GM10266 (cell line): ENCODE results near the gene VENTX.

Experiments used
- DNase-seq: peaks from one replicate; pipeline ENCODE4 v3.0.0; 2012; ENCODE audit errors: extremely low spot score
- TF ChIP-seq, protein P1 (sequence below): IDR thresholded peaks from 2 replicates; pipeline ENCODE4 v1.5.1; 2012; ENCODE audit warnings: mild to moderate bottlenecking, low read depth; ENCODE audit not compliant: control insufficient read depth, insufficient read depth; ENCODE audit errors: missing control alignments

VENTX gene

DNA sequence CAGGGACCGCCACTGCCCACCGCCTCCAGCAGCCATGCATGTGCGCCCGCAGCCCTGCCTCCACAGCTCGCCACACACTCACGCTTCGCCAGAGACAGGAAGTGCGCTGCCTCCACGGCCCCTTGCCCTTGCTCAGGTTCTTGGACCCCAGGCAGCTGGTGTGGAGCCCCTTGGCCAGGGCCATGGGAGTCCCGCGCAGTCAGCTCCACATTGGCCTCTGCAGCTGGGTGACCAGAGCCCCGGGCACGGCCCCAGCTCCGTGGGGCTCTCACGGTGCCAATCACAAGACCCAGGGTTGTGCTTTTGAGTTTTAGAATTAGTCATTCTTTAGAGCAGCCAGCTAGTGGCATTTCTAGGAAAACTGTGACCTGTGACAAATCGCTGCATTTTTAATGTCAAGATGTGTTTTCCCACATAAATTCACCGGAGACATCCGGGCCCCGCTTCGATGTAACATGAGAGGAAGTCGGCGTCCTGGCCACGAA, 11.9 kb upstream of the VENTX start:
- no peak for DNase-seq
- TF ChIP-seq, protein P1, sequence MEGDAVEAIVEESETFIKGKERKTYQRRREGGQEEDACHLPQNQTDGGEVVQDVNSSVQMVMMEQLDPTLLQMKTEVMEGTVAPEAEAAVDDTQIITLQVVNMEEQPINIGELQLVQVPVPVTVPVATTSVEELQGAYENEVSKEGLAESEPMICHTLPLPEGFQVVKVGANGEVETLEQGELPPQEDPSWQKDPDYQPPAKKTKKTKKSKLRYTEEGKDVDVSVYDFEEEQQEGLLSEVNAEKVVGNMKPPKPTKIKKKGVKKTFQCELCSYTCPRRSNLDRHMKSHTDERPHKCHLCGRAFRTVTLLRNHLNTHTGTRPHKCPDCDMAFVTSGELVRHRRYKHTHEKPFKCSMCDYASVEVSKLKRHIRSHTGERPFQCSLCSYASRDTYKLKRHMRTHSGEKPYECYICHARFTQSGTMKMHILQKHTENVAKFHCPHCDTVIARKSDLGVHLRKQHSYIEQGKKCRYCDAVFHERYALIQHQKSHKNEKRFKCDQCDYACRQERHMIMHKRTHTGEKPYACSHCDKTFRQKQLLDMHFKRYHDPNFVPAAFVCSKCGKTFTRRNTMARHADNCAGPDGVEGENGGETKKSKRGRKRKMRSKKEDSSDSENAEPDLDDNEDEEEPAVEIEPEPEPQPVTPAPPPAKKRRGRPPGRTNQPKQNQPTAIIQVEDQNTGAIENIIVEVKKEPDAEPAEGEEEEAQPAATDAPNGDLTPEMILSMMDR, result no peak

DNA sequence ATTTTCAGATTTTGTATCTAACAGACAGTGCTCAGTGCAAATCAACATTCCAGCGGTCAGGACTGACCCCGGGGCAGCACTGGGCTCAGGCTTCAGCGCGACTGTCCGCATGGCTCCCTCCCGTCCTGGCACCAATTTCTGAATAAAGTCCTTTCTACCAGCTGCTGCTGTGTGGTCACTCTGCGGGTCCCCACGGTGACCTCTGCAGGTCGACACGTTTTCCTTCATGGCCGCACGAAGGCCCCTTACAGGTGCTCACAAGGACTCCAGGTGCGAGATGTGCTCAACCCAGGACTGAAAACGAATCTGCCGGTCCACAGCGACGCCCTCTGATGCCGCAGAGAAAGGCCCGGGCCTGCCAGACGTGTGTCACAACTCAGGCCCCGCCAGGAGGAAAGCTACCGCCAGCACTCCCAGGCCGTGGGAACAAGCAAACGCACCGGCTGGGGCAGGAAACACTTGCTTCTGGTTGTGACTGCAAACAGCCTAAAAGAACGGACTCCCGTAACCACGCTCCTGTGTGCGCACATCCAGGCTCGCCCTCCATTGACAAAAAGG, 11.3 kb upstream of the VENTX start:
- TF ChIP-seq, protein P1, result no peak
- no peak for DNase-seq

DNA sequence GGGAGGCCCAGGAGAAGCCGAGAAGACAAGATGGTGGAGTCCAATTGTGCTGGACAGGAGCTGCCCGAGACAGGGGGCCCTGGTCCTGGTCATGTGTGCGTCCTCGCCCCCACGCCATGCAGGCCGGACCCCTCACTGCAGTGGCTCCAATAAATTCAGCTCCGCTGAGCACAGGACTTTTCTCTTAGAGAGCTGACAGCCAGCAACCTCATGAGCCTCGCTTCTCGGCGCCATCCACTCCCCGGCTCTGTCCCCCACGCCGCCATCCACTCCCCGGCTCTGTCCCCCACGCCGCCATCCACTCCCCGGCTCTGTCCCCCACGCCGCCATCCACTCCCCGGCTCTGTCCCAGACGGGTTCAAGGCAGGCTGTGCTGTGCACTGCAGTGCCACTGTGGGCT, 10.4 kb upstream of the VENTX start:
- no peak for DNase-seq
- TF ChIP-seq, protein P1, result no peak

DNA sequence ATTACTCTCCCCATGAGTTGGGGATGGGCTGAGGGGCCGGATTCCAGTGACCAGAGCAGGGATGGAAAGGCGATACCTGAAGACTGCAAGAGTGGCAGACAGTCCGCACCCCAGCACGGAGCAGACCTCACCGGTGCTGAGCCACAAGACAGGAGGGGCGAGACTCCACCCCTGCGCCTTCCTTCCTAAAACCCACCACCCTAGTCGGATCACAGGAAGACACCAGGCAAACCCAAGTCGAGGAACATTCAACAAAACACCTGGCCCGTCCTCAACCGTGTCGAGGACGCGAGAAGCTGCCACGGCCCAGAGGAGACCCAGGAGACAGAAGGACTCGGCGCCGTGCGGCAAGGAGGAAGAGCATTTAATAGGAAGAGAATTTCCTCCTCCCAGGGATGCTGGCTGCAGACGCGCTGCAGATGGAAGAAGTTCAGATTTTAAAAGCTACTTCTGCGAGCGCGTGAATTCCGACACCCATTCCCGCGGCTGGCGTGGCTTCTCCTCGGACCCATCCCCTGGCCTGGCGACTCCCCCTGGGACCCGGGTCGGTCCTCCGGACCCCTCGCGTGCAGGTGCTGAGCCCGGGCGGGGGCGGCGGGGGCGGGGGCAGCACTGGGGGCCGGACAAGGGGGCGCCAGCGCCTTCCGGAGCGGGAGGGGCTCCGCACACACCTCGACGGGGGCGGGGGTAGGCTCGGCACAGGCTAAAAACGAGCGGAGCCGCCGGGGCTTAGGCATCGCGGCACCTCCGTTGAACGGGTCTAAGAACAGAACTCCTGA, 8.2 kb upstream of the VENTX start:
- no peak for DNase-seq
- TF ChIP-seq, protein P1, result no peak

DNA sequence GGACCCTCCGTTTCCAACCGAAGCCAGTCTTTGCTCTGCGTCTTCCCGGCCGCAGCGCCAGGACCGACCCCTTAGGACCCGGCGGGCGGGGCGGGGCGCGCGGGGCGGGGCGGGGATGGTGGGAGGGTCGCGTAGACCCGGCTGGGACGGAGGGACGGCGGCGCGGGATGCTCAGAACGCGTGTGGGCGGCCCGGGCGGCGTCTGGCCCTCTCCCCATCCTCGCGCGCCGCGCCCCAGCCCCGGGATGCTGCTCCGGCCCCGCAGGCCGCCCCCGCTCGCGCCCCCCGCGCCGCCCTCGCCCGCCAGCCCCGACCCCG, 7.7 kb upstream of the VENTX start, which contains the start of gene UTF1:
Gene UTF1, plus strand, starts transcription at position 174 of the 318 bp plus-strand sequence. Its CDS starts 72 bp downstream, at position 246.
- TF ChIP-seq, protein P1, result no peak
- no peak for DNase-seq

DNA sequence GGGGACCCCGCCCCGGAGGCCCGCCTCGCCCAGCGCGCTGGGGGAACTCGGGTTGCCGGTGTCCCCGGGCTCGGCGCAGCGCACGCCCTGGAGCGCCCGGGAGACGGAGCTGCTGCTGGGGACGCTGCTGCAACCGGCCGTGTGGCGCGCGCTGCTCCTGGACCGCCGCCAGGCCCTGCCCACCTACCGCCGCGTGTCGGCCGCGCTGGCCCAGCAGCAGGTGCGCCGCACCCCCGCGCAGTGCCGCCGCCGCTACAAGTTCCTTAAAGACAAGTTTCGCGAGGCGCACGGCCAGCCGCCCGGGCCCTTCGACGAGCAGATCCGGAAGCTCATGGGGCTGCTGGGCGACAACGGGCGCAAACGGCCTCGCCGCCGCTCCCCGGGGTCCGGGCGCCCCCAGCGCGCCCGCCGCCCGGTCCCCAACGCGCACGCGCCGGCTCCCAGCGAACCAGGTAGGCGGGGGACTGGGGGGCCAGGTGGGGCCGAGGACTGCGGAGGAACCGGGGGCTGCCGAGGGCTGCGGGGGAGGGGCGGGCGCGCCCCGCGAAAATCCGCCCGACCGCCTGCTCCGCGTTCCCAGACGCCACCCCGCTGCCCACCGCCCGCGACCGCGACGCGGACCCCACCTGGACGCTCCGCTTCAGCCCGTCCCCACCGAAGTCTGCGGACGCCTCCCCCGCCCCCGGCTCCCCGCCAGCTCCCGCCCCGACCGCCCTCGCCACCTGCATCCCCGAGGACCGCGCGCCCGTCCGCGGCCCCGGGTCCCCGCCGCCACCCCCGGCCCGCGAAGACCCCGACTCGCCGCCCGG, 7.1 kb upstream of the VENTX start:
- DNase-seq, result no peak
- TF ChIP-seq, protein P1, result no peak
